A673 (cell line): ENCODE data around the gene NUP93. TPM values are rescaled to one million over a fixed set of nuclear protein-coding genes. Genes with fewer than 3 reads are reported as not detected.

Source experiments
- BruUV-seq: library from RNA; stranded (reverse); fragments of 400-500 nt; replicated peaks from 2 replicates; lab custom pipeline; 2021; lab: Mats Ljungman, UMichigan
- CTCF ChIA-PET: fragments of 300-600 bp; sonication (Branson Sonifier 250); formaldehyde crosslinking; loops from one replicate; lab custom pipeline; 2022; ENCODE audit warnings: antibody characterized with exemption; lab: Charles Lee
- POLR2A ChIA-PET: fragments of 300-600 bp; sonication (Branson Sonifier 250); formaldehyde crosslinking; loops from one replicate; lab custom pipeline; 2022; ENCODE audit warnings: antibody characterized with exemption; ENCODE audit not compliant: low non-redundant PET; lab: Charles Lee
- DNase-seq: peaks from one replicate; pipeline ENCODE4 v3.0.0-alpha.2; 2015; ENCODE audit warnings: low spot score
- H3K27ac ChIP-seq: fragments of 200-600 bp; sonication (generic); 2 replicates; pipeline ENCODE4 v1.5.1; 2016; ENCODE audit warnings: mixed run types, low read depth, mild to moderate bottlenecking, mixed read lengths, antibody characterized with exemption, low read length; ENCODE audit not compliant: poor library complexity, severe bottlenecking
- H3K27me3 ChIP-seq: fragments of 200-600 bp; sonication (generic); replicated peaks from 2 replicates; pipeline ENCODE4 v1.6.1; 2017; ENCODE audit warnings: mixed run types, low read depth, mild to moderate bottlenecking, mixed read lengths, antibody characterized with exemption, low read length; ENCODE audit not compliant: insufficient read depth, poor library complexity
- H3K36me3 ChIP-seq: fragments of 200-600 bp; sonication (generic); 2 replicates; pipeline ENCODE4 v1.6.1; 2016; ENCODE audit warnings: mixed run types, mild to moderate bottlenecking, mixed read lengths, antibody characterized with exemption, low read length; ENCODE audit not compliant: insufficient read depth, poor library complexity, severe bottlenecking
- H3K4me1 ChIP-seq: fragments of 200-600 bp; sonication (generic); 2 replicates; pipeline ENCODE4 v1.6.1; 2017; ENCODE audit warnings: mixed run types, mild to moderate bottlenecking, mixed read lengths, antibody characterized with exemption, low read length; ENCODE audit not compliant: insufficient read depth, poor library complexity, severe bottlenecking
- H3K4me3 ChIP-seq: fragments of 200-600 bp; sonication (generic); 2 replicates; pipeline ENCODE4 v1.5.1; 2016; ENCODE audit warnings: low read depth, mixed run types, mild to moderate bottlenecking, mixed read lengths, low read length; ENCODE audit not compliant: poor library complexity, severe bottlenecking
- H3K9me3 ChIP-seq: fragments of 200-600 bp; sonication (generic); 2 replicates; pipeline ENCODE4 v1.6.1; 2016; ENCODE audit warnings: mixed run types, low read depth, mild to moderate bottlenecking, mixed read lengths, antibody characterized with exemption, low read length; ENCODE audit not compliant: poor library complexity, severe bottlenecking
- CTCF ChIP-seq: fragments of 300-800, 200-600 bp; sonication (generic); conservative IDR thresholded peaks from 2 replicates; pipeline ENCODE4 v1.5.1; 2017; ENCODE audit warnings: low read depth, mild to moderate bottlenecking, antibody characterized with exemption, low read length, moderate library complexity, mixed read lengths
- EZH2 ChIP-seq: fragments of 200-600 bp; sonication (generic); IDR thresholded peaks from 2 replicates; pipeline ENCODE4 v1.6.1; 2017; ENCODE audit warnings: borderline replicate concordance, low read depth, mild to moderate bottlenecking, mixed read lengths, antibody characterized with exemption, low read length; ENCODE audit not compliant: poor library complexity, severe bottlenecking
- intact Hi-C: fragments of 100-400 bp; cut with micrococcal nuclease; formaldehyde crosslinking; loops from one replicate; pipeline ENCODE4 v1.10.0; 2022; ENCODE audit not compliant: unreplicated experiment
- total RNA-seq: library from RNA; stranded (reverse); gene quantifications from 2 replicates; pipeline ENCODE4 v1.2.3, GENCODE V29; 2021

The NUP93 gene
- total RNA-seq, 1 experiment from 2014 or later: 155 TPM

- TF ChIP-seq CTCF (no peak), EZH2 (no peak)
- H3K4me1 ChIP-seq: no peaks in the 10 kb centered on the region
- POLR2A ChIA-PET: no interaction called here
- no peaks in the 10 kb centered on the region for H3K9me3 ChIP-seq
- intact Hi-C loops: no loop called here
- CTCF ChIA-PET: no interaction called here
- no TSS peak for BruUV-seq
- no peak overlapping the region for H3K27ac ChIP-seq
- H3K4me3 ChIP-seq: no peak overlapping the region
- no peak for DNase-seq
- no peaks in the 10 kb centered on the region for H3K27me3 ChIP-seq
- no peaks in the 10 kb centered on the region for H3K36me3 ChIP-seq
These were observed 18.1 kb upstream of the NUP93 start for GRCh38 chr16:56711862-56712261.

GRCh38 chr16:56713794-56714193, 16.1 kb upstream of the NUP93 start:
- CTCF ChIA-PET: no interaction called here

GRCh38 chr16:56715126-56715525, 14.8 kb upstream of the NUP93 start:
- no peaks in the 10 kb centered on the region for H3K27me3 ChIP-seq
- H3K27ac ChIP-seq: no peak overlapping the region
- H3K36me3 ChIP-seq: no peaks in the 10 kb centered on the region
- BruUV-seq: no TSS peak
- CTCF ChIA-PET: no interaction called here
- H3K4me3 ChIP-seq: no peak overlapping the region
- intact Hi-C loops: no loop called here
- TF ChIP-seq EZH2: no peak
- no peak for TF ChIP-seq CTCF
- DNase-seq: no peak
- no peaks in the 10 kb centered on the region for H3K9me3 ChIP-seq
- POLR2A ChIA-PET: no interaction called here
- no peaks in the 10 kb centered on the region for H3K4me1 ChIP-seq

More at GRCh38 chr16:56713794-56714193, 16.1 kb upstream of the NUP93 start:
- no peaks in the 10 kb centered on the region for H3K4me1 ChIP-seq
- H3K9me3 ChIP-seq: no peaks in the 10 kb centered on the region
- H3K27me3 ChIP-seq: no peaks in the 10 kb centered on the region
- TF ChIP-seq CTCF (no peak), EZH2 (no peak)
- no peak for DNase-seq
- intact Hi-C loops: no loop called here
- H3K4me3 ChIP-seq: no peak overlapping the region
- no peaks in the 10 kb centered on the region for H3K36me3 ChIP-seq
- POLR2A ChIA-PET: no interaction called here
- H3K27ac ChIP-seq: no peak overlapping the region
- BruUV-seq: no TSS peak
